SJCRH30 (cell line): Measurements from ENCODE around the gene UNC79. TPM values are rescaled to one million over a fixed set of nuclear protein-coding genes. Genes with fewer than 3 reads are reported as not detected.

Experiments used
- DNase-seq, 2 experiments: peaks; one replicate each; pipeline ENCODE4 v3.0.0-alpha.2; 2015 to 2020
- H3K27ac ChIP-seq: fragments of 250-450 bp; sonication (Bioruptor Pico); 2 replicates; pipeline ENCODE4 v1.5.1; 2020; ENCODE audit warnings: mild to moderate bottlenecking, moderate library complexity
- H3K27me3 ChIP-seq: fragments of 250-450 bp; sonication (Bioruptor Pico); 2 replicates; pipeline ENCODE4 v1.5.1; 2020; ENCODE audit warnings: mild to moderate bottlenecking, moderate library complexity
- H3K36me3 ChIP-seq: fragments of 250-450 bp; sonication (Bioruptor Pico); 2 replicates; pipeline ENCODE4 v1.5.1; 2020; ENCODE audit warnings: mild to moderate bottlenecking, moderate library complexity
- H3K4me1 ChIP-seq: fragments of 250-450 bp; sonication (Bioruptor Pico); 2 replicates; pipeline ENCODE4 v1.5.1; 2020; ENCODE audit warnings: mild to moderate bottlenecking, moderate library complexity
- H3K4me3 ChIP-seq: fragments of 250-450 bp; sonication (Bioruptor Pico); 2 replicates; pipeline ENCODE4 v1.5.1; 2020; ENCODE audit warnings: mild to moderate bottlenecking, moderate library complexity
- H3K9me3 ChIP-seq: fragments of 250-450 bp; sonication (Bioruptor Pico); replicated peaks from 2 replicates; pipeline ENCODE4 v1.5.1; 2020; ENCODE audit warnings: mild to moderate bottlenecking, moderate library complexity
- total RNA-seq: library from RNA; depleted of rRNA; stranded (reverse); fragments of >200 nt; shearing (Covaris generic); gene quantifications from 2 replicates; pipeline ENCODE4 v1.2.3, GENCODE V29; 2014

Gene UNC79
- total RNA-seq, 1 experiment from 2014 or later, result not detected

DNA sequence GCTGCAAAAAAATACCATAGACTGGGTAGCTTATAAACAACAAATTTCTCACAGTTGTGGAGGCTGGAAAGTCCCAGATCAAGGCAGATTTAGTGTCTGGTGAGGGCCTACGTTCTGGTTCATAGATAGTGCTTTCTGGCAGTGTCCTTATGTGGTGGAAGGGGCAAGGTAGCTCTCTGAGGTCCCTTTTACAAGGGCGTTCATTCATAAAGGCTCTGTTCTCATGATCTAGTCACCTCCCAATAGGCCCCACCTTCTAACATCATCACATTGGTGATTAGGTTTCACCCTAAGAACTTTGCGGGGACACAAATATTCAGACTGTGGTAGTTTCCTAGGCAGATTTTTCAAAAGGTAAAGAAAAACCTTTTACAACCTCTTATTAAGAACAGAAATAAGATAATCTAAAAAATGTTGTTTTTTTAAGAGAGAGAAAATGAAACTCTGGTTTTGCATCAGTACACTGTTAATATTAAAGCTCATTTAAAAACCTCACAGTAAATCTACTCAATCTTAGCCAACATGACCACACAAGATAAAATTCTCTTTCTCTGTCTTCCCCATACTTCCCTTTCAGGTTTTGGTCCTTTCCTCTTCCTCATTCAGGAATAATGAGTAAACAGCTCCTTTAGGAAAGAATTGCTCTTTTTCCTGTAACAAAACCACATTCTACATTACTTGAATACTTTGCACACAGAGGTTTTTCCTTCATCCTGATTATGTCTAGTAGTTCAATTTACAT, 117.5 kb downstream of the UNC79 start:
- Histone ChIP-seq H3K4me1 (no peaks in the 10 kb centered on the region), H3K4me3 (no peak overlapping the region), H3K36me3 (no peaks in the 10 kb centered on the region), H3K27ac (no peak overlapping the region), H3K9me3 (no peaks in the 10 kb centered on the region), H3K27me3 (no peaks in the 10 kb centered on the region; the same call in 1 of the 2 replicates)
- DNase-seq, result no peak

- H3K27ac ChIP-seq, result no peak overlapping the region
- no peaks in the 10 kb centered on the region for H3K9me3 ChIP-seq
- no peaks in the 10 kb centered on the region; the same call in 1 of the 2 replicates for H3K27me3 ChIP-seq
- DNase-seq, result no peak
- no peaks in the 10 kb centered on the region for H3K4me1 ChIP-seq
- no peak overlapping the region for H3K4me3 ChIP-seq
- no peaks in the 10 kb centered on the region for H3K36me3 ChIP-seq
Observed at GRCh38 chr14:93549595-93549994, 118.9 kb downstream of the UNC79 start.

DNA sequence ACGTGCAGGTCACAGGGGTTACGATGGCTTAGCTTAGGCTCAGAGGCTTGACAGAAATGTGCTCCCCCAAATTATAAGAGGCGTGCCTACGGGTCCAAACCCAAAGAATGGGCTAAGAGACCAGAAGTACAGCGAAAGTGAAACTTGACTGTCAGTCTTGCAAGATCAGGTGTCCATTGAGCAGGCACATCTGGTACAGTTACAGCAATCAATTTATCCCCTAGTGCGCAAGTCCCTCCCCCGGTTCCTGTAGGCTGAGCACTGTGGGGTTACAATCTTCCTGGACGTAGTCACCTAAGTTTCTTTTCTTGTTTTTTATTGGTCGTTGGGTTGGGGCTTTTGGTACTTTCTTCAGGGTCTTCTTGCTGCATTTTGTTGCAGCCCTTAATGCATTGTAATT, 134.2 kb downstream of the UNC79 start:
- no peaks in the 10 kb centered on the region for H3K36me3 ChIP-seq
- H3K4me3 ChIP-seq, result no peak overlapping the region
- H3K9me3 ChIP-seq, result no peaks in the 10 kb centered on the region
- H3K27me3 ChIP-seq, result 0 out of 2 replicates have a peak, but pooled peaks cover 3% of the 10 kb centered on the region
- H3K4me1 ChIP-seq, result no peaks in the 10 kb centered on the region
- no peak for DNase-seq
- H3K27ac ChIP-seq, result no peak overlapping the region

- Histone ChIP-seq H3K36me3 (no peaks in the 10 kb centered on the region), H3K27ac (no peak overlapping the region), H3K27me3 (0 out of 2 replicates have a peak, but pooled peaks cover 3% of the 10 kb centered on the region), H3K4me3 (no peak overlapping the region), H3K4me1 (no peaks in the 10 kb centered on the region), H3K9me3 (no peaks in the 10 kb centered on the region)
- DNase-seq, result no peak
Observed at GRCh38 chr14:93566065-93566693, 135.4 kb downstream of the UNC79 start.

GRCh38 chr14:93571275-93571674, 140.5 kb downstream of the UNC79 start:
- DNase-seq, result no peak
- Histone ChIP-seq H3K27me3 (peaks cover 3% of the 10 kb centered on the region; the same call in 1 of the 2 replicates), H3K27ac (no peak overlapping the region), H3K4me3 (no peak overlapping the region), H3K36me3 (no peaks in the 10 kb centered on the region), H3K9me3 (no peaks in the 10 kb centered on the region), H3K4me1 (no peaks in the 10 kb centered on the region)

- Histone ChIP-seq H3K4me3 (no peak overlapping the region), H3K36me3 (no peaks in the 10 kb centered on the region)
Observed at GRCh38 chr14:93579178-93579577, 148.4 kb downstream of the UNC79 start.

DNA sequence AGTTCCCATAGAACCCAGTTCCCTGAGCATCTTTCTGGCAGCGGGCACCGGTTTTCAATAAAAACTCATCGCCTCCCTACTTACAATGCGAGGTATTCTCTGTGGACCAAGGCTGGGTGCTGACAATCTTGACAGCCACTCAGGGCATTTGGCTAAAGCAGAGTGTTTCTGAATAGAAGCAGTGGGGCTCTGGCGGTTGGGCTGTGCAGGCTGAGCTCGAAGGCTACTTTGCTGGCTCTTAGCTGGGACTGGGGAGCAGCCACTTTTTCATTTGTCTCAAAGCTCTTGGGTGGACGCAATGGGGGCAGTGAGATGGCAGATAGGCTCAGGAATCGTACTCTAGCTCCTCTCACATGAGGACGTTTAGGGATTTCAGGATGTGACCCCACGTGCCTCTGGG, 151.8 kb downstream of the UNC79 start:
- Histone ChIP-seq H3K4me3 (no peak overlapping the region), H3K4me1 (no peaks in the 10 kb centered on the region), H3K27me3 (no peaks in the 10 kb centered on the region), H3K36me3 (no peaks in the 10 kb centered on the region), H3K27ac (no peak overlapping the region), H3K9me3 (no peaks in the 10 kb centered on the region)
- no peak for DNase-seq

More at GRCh38 chr14:93579178-93579577, 148.4 kb downstream of the UNC79 start:
- Histone ChIP-seq H3K4me1 (no peaks in the 10 kb centered on the region), H3K27ac (no peak overlapping the region), H3K27me3 (no peaks in the 10 kb centered on the region), H3K9me3 (no peaks in the 10 kb centered on the region)
- DNase-seq, result no peak

GRCh38 chr14:93587330-93587729, 156.6 kb downstream of the UNC79 start:
- Histone ChIP-seq H3K4me3 (no peak overlapping the region), H3K27ac (no peak overlapping the region), H3K9me3 (no peaks in the 10 kb centered on the region), H3K27me3 (peaks cover under 1% of the 10 kb centered on the region; the same call in 1 of the 2 replicates), H3K4me1 (no peaks in the 10 kb centered on the region), H3K36me3 (no peaks in the 10 kb centered on the region)
- DNase-seq, result no peak

GRCh38 chr14:93591506-93591905, 160.8 kb downstream of the UNC79 start:
- H3K27me3 ChIP-seq, result peaks cover 5% of the 10 kb centered on the region; the same call in 1 of the 2 replicates
- H3K4me1 ChIP-seq, result no peaks in the 10 kb centered on the region
- no peaks in the 10 kb centered on the region for H3K9me3 ChIP-seq
- H3K36me3 ChIP-seq, result no peaks in the 10 kb centered on the region
- H3K27ac ChIP-seq, result no peak overlapping the region
- DNase-seq, result no peak
- H3K4me3 ChIP-seq, result no peak overlapping the region

- DNase-seq, result no peak
- peaks cover 5% of the 10 kb centered on the region; the same call in 1 of the 2 replicates for H3K27me3 ChIP-seq
- no peaks in the 10 kb centered on the region for H3K36me3 ChIP-seq
- H3K27ac ChIP-seq, result no peak overlapping the region
- H3K4me1 ChIP-seq, result no peaks in the 10 kb centered on the region
- no peaks in the 10 kb centered on the region for H3K9me3 ChIP-seq
- H3K4me3 ChIP-seq, result no peak overlapping the region
Observed at GRCh38 chr14:93592786-93593185, 162.0 kb downstream of the UNC79 start.

DNA sequence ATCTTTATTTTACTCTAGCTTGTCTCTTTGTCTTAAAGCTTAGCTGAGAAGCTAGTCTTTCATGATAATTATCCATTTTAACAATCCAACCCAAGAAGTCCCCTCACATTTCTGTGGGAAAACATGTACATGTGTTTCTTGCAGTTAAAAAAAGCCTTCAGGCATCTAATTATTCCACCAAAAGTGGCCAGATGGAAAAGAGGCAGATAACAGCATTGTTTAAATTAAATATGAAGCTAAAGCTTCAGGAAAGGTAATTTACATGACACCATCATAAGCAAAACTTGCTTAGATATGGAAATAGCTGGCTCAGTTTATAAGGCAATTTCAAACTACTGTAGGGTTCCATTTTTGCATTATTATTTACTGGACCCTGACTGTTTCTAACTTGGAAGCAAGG, 175.4 kb downstream of the UNC79 start:
- no peak overlapping the region for H3K4me3 ChIP-seq
- DNase-seq, result no peak
- no peaks in the 10 kb centered on the region; the same call in 1 of the 2 replicates for H3K27me3 ChIP-seq
- no peaks in the 10 kb centered on the region for H3K36me3 ChIP-seq
- H3K27ac ChIP-seq, result no peak overlapping the region
- H3K4me1 ChIP-seq, result no peaks in the 10 kb centered on the region
- H3K9me3 ChIP-seq, result no peaks in the 10 kb centered on the region

DNA sequence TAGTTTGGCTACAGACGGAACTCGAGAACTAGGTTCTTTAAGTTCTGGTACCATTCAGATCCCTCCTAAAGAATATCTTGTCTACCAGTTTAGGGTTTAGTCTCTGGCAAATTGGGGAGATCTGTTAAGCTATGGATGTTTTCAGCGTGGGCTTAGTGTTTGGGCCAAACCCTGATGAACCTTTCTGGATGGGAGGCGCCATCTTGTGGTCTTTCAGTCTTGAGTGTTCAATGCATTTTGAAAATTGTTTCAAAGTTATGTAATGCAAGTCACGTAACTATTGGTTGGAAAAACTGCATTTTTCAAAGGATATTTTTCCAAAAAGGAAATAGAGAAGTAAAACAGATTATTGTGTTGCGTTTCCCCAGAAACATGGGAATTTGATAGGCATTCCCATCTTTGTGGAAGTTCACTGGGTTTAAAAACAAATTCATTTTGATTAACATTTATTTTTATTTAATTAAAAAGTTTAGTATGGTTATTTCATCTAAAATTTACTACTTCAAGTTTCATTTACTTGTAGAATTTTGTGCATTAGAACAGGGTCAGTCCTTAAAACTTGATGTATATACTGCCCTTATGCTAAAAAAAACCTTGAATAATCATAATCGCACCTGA, 188.5 kb downstream of the UNC79 start:
- Histone ChIP-seq H3K27ac (no peak overlapping the region), H3K9me3 (no peaks in the 10 kb centered on the region), H3K4me1 (no peaks in the 10 kb centered on the region), H3K36me3 (no peaks in the 10 kb centered on the region), H3K27me3 (no peaks in the 10 kb centered on the region; the same call in 1 of the 2 replicates), H3K4me3 (no peak overlapping the region)
- peak; percentile 26 to 66 for DNase-seq

- H3K4me3 ChIP-seq, result no peak overlapping the region
- H3K4me1 ChIP-seq, result no peaks in the 10 kb centered on the region
- H3K36me3 ChIP-seq, result no peaks in the 10 kb centered on the region
- no peak for DNase-seq
- no peaks in the 10 kb centered on the region for H3K9me3 ChIP-seq
- no peak overlapping the region for H3K27ac ChIP-seq
- H3K27me3 ChIP-seq, result no peaks in the 10 kb centered on the region; the same call in 1 of the 2 replicates
Observed at GRCh38 chr14:93628048-93628447, 197.3 kb downstream of the UNC79 start.

DNA sequence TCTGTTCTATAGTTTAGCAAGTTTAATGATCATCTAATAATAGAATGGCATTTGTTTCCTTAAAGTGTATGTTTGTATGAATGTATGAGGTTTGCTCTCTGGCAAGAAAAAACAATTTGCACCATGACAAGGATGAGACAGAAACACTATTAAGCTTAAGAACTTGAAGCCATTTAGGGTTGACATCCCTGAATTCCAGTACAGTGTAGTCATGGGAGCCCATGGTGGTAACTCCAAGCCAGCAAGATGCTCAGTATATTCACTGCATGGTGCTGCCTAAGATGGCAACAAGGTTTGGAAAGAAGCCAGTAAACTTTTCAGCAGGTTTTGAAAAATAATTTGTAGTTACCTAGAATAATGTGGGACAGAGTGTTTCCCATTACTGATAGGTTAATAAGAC, 198.9 kb downstream of the UNC79 start:
- Histone ChIP-seq H3K4me3 (no peak overlapping the region), H3K27me3 (peaks cover 2% of the 10 kb centered on the region; the same call in 1 of the 2 replicates), H3K9me3 (no peaks in the 10 kb centered on the region), H3K36me3 (no peaks in the 10 kb centered on the region), H3K4me1 (no peaks in the 10 kb centered on the region), H3K27ac (no peak overlapping the region)
- no peak for DNase-seq

DNA sequence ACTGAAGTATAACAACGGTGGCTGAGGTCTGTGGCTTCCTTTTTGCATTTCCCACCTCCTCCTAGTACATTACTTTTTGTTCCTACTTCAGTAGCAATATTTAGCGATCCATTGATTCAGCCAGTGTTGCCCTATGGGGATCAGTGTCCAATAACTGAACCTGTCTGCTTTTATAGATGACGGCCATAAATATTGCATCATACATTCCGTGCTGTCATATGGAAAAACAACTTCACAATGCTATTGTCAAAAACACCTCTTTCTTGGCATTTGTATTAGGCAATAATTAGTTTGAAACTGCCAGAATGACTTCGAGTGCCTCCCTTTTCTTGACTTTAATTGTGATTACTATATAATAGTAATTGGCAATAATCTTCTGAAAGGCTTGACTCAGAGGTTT, 208.1 kb downstream of the UNC79 start:
- no peaks in the 10 kb centered on the region; the same call in 1 of the 2 replicates for H3K27me3 ChIP-seq
- H3K4me1 ChIP-seq, result no peaks in the 10 kb centered on the region
- H3K4me3 ChIP-seq, result no peak overlapping the region
- H3K27ac ChIP-seq, result no peak overlapping the region
- DNase-seq, result no peak
- H3K9me3 ChIP-seq, result no peaks in the 10 kb centered on the region
- no peaks in the 10 kb centered on the region for H3K36me3 ChIP-seq
